NCI-H526 treated with DMSO at 0.1 percent for 48 hours (cell line): Measurements from ENCODE around the gene THADA.
"Not testable (repeated sequence)": the region's sequence is repeated elsewhere in the genome, so short reads cannot be mapped to it uniquely, and the experiment has no call there.

Experiments
- DNase-seq: peaks from one replicate; lab custom pipeline; 2025; lab: John Stamatoyannopoulos, UW

The THADA gene

GRCh38 chr2:43595603-43596412 lies at the start of gene THADA:
THADA (minus strand) TSS chr2:43596038; CDS start chr2:43592392, 3,646 bp downstream.
- peak; percentile 98 for DNase-seq

GRCh38 chr2:43643680-43644079 lies 47.8 kb upstream of the THADA start:
- DNase-seq = no peak

GRCh38 chr2:43642363-43642762 lies 46.5 kb upstream of the THADA start:
- no peak for DNase-seq

- DNase-seq = peak; percentile 48
These were observed 41.4 kb upstream of the THADA start, which contains the start of gene PLEKHH2 for GRCh38 chr2:43637030-43637803. PLEKHH2 (plus strand) TSS chr2:43637260; CDS start chr2:43644674, 7,414 bp downstream.

GRCh38 chr2:43636621-43637020 lies 40.8 kb upstream of the THADA start:
- no peak for DNase-seq

- not testable (repeated sequence) for DNase-seq
These were observed 40.3 kb upstream of the THADA start for GRCh38 chr2:43636153-43636552.

- peak; percentile 94 for DNase-seq
These were observed 38.9 kb upstream of the THADA start for GRCh38 chr2:43634604-43635306.

GRCh38 chr2:43631618-43632317 lies 35.9 kb upstream of the THADA start:
- DNase-seq = no peak

GRCh38 chr2:43622931-43623451 lies 27.2 kb upstream of the THADA start:
- no peak for DNase-seq

- DNase-seq = no peak
These were observed 23.7 kb upstream of the THADA start for GRCh38 chr2:43619511-43619910.

GRCh38 chr2:43616967-43617680 lies 21.3 kb upstream of the THADA start:
- DNase-seq = no peak

- DNase-seq = no peak
These were observed 17.1 kb upstream of the THADA start for GRCh38 chr2:43612944-43613343.

GRCh38 chr2:43611987-43612894 lies 16.4 kb upstream of the THADA start:
- peak; percentile 29 for DNase-seq

- no peak for DNase-seq
These were observed 14.5 kb upstream of the THADA start for GRCh38 chr2:43610361-43610760.

- no peak for DNase-seq
These were observed 13.6 kb upstream of the THADA start for GRCh38 chr2:43609290-43609918.

- peak; percentile 3 for DNase-seq
These were observed 10.0 kb upstream of the THADA start for GRCh38 chr2:43605851-43606250.

GRCh38 chr2:43605079-43605655 lies 9.3 kb upstream of the THADA start:
- DNase-seq = peak; percentile 22

- DNase-seq = no peak
These were observed 8.8 kb upstream of the THADA start for GRCh38 chr2:43604674-43605073.

GRCh38 chr2:43600596-43600995 lies 4.8 kb upstream of the THADA start:
- not testable (repeated sequence) for DNase-seq
